Ishikawa (cell line): ENCODE data around the gene ADGRL3.

ENCODE experiments used
- CEBPB ChIP-seq: IDR thresholded peaks from 2 replicates; pipeline ENCODE4 v1.6.1; 2012
- CREB1 ChIP-seq: IDR thresholded peaks from 2 replicates; pipeline ENCODE4 v1.6.1; 2012; ENCODE audit warnings: low read depth
- EP300 ChIP-seq: IDR thresholded peaks from 2 replicates; pipeline ENCODE4 v1.6.1; 2012; ENCODE audit warnings: borderline replicate concordance
- NFIC ChIP-seq: IDR thresholded peaks from 2 replicates; pipeline ENCODE4 v1.6.1; 2012
- RAD21 ChIP-seq: IDR thresholded peaks from 2 replicates; pipeline ENCODE4 v1.6.1; 2012; ENCODE audit warnings: low read depth
- TAF1 ChIP-seq: IDR thresholded peaks from 2 replicates; pipeline ENCODE4 v1.6.1; 2012; ENCODE audit warnings: low read depth, mild to moderate bottlenecking
- ZBTB7A ChIP-seq: IDR thresholded peaks from 2 replicates; pipeline ENCODE4 v1.6.1; 2012; ENCODE audit warnings: low read depth

DNA sequence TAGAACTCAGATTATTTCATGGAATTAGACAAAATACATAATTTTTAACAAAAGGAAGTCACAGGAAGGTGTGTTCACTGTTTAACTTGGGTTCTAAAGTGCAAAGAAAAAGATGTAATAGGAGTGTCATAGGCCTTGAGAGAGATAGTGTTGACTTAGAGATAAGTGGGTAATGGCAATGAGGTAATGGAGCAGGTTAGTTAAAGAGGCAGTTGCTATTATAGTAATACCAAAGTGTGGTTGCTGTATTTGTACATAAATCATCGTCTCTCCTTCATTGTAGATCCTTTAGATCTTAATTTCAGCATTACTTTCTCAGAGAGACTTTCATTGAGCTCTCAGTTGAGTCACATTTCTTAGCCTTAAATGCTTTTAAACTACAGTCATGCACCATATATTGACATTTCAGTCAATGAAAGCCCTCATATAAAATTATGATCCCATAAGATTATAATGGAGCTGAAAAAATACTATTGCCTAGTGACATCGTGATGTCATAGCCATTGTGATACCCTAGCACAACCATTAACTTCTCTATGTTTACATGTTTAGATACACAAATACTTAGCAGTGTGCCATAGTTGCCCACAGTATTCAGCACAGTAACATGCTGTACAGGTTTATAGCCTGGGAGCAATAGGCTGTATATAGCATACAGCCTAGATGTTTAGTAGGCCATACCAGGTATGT is 245.4 kb downstream of the ADGRL3 start:
- no peak for TF ChIP-seq TAF1
- TF ChIP-seq EP300: no peak
- TF ChIP-seq CEBPB: no peak
- no peak for TF ChIP-seq CREB1
- no peak for TF ChIP-seq NFIC
- no peak for TF ChIP-seq ZBTB7A
- no peak for TF ChIP-seq RAD21
